ENCODE data around the gene RPL12.
"Not testable (repeated sequence)": the region's sequence is repeated elsewhere in the genome, so short reads cannot be mapped to it uniquely, and the experiment has no call there.

RPL12 gene

GRCh38 chr9:127470662-127471061, 19.5 kb upstream of the RPL12 start:
- no peak for DNase-seq (ENCODE audit: low read depth, low spot score)

- DNase-seq (ENCODE audit: low read depth, low spot score): no peak
These were observed 16.4 kb upstream of the RPL12 start for GRCh38 chr9:127467621-127468020.

- DNase-seq (ENCODE audit: low read depth, low spot score): not testable (repeated sequence)
These were observed 15.3 kb upstream of the RPL12 start for GRCh38 chr9:127466407-127466917.

GRCh38 chr9:127463911-127464310, 12.7 kb upstream of the RPL12 start:
- no peak for DNase-seq (ENCODE audit: low read depth, low spot score)

- DNase-seq (ENCODE audit: low read depth, low spot score): no peak
These were observed 12.2 kb upstream of the RPL12 start for GRCh38 chr9:127463382-127463781.

GRCh38 chr9:127458921-127459320, 7.7 kb upstream of the RPL12 start:
- no peak for DNase-seq (ENCODE audit: low read depth, low spot score)

GRCh38 chr9:127457191-127457878, 6.1 kb upstream of the RPL12 start:
- DNase-seq (ENCODE audit: low read depth, low spot score): no peak

GRCh38 chr9:127455324-127455992, 4.3 kb upstream of the RPL12 start:
- DNase-seq (ENCODE audit: low read depth, low spot score): no peak

GRCh38 chr9:127452691-127453090, 1.5 kb upstream of the RPL12 start:
- no peak for DNase-seq (ENCODE audit: low read depth, low spot score)

GRCh38 chr9:127451858-127452656, 851 bp upstream of the RPL12 start:
- peak; percentile 9 for DNase-seq (ENCODE audit: low read depth, low spot score)

- DNase-seq (ENCODE audit: low read depth, low spot score): no peak
These were observed 327 bp upstream of the RPL12 start for GRCh38 chr9:127451608-127451857.

GRCh38 chr9:127450243-127450760, 904 bp downstream of the RPL12 start:
- no peak for DNase-seq (ENCODE audit: low read depth, low spot score)

- DNase-seq (ENCODE audit: low read depth, low spot score): no peak
These were observed 1.8 kb downstream of the RPL12 start for GRCh38 chr9:127449332-127449966.

GRCh38 chr9:127448112-127448805, 2.9 kb downstream of the RPL12 start:
- no peak for DNase-seq (ENCODE audit: low read depth, low spot score)

GRCh38 chr9:127447416-127448111, 3.6 kb downstream of the RPL12 start:
- no peak for DNase-seq (ENCODE audit: low read depth, low spot score)

GRCh38 chr9:127446713-127447415, 4.3 kb downstream of the RPL12 start:
- DNase-seq (ENCODE audit: low read depth, low spot score): no peak

- no peak for DNase-seq (ENCODE audit: low read depth, low spot score)
These were observed 5.1 kb downstream of the RPL12 start for GRCh38 chr9:127445851-127446712.

GRCh38 chr9:127444921-127445850, 6.0 kb downstream of the RPL12 start:
- DNase-seq (ENCODE audit: low read depth, low spot score): no peak
